Fibroblast of lung (primary cell): Measurements from ENCODE around the gene S100A1.

Experiments
- CTCF ChIP-seq, 2 donors: IDR thresholded peaks in 1 of 2; conservative IDR thresholded peaks in 1 of 2; 1 replicate in 1 of 2; 2 replicates in 1 of 2; pipeline ENCODE4 v1.5.1; 2011 to 2012; ENCODE audit warnings: low read length in 2 of 2, control low read depth in 1 of 2, inconsistent platforms in 1 of 2, low read depth in 1 of 2, mild to moderate bottlenecking in 1 of 2
- EZH2 ChIP-seq: IDR thresholded peaks from 2 replicates; pipeline ENCODE4 v1.5.1; 2012; ENCODE audit warnings: low read length, control low read depth, mild to moderate bottlenecking; ENCODE audit errors: missing control alignments

- TF ChIP-seq EZH2 (no peak), CTCF (conservative IDR thresholded peaks at IDR 0.05 in 1 of 2, IDR thresholded peaks at IDR 0.05 in 1 of 2; ENCODE audit: low read depth in 1 of 2, low read length in 2 of 2) (no peak)
Measured at GRCh38 chr1:153588482-153588881, 39.8 kb upstream of the S100A1 start.
